NCI-H82 treated with DMSO at 0.1 percent for 48 hours (cell line): ENCODE results near the gene GALC.

Experiments used
- DNase-seq: peaks from one replicate; lab custom pipeline; 2025; ENCODE audit not compliant: unreplicated experiment; lab: John Stamatoyannopoulos, UW

The GALC gene

GRCh38 chr14:87888136-87888999 is 104.6 kb downstream of the GALC start:
- DNase-seq: no peak

- no peak for DNase-seq
These were observed 109.2 kb downstream of the GALC start for GRCh38 chr14:87883750-87884149.
